GM21390 (cell line): ENCODE data around the gene STARD7.
"Not testable (repeated sequence)": the region's sequence is repeated elsewhere in the genome, so short reads cannot be mapped to it uniquely, and the experiment has no call there.

Experiments used
- ATAC-seq: cut with Tn5 transposase; IDR thresholded peaks from one replicate; pipeline ENCODE4 v1.9.1; 2021; ENCODE audit not compliant: unreplicated experiment

The STARD7 gene

DNA sequence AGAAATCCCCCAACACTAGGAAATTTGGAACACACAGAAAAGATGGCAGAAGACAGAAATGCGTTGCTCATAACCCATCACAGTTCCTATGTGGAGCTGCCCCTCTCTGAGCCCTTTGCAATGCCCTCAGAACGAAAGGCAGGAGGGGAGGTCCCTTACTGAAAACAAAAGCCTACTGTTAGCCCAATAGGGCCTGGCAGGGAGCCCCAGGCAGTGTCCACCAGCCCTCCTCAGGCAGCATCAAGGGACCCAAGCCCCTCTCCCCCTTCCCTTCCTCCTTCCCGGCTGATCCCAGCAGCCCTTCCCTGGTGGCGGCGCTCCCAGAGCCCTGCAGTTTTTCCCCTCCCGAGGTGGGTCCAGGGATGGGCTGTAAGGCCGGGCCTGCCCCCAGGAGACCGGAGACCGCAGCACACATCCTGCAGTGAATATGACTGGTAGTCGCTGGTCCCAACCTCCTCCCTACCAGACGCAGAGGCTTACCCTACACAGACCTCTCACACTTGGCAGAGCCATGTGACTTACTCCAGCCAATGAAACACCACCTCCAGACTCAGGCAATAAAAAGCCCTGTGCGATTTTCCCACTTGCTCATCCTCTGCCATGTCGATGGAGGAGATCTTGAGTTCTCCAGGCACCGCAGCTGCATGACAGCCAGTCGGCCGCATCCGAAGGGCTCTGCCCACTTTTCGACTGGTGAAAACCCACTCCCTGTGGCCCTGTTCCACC lies 44.0 kb downstream of the STARD7 start:
- peak; percentile 71 for ATAC-seq

DNA sequence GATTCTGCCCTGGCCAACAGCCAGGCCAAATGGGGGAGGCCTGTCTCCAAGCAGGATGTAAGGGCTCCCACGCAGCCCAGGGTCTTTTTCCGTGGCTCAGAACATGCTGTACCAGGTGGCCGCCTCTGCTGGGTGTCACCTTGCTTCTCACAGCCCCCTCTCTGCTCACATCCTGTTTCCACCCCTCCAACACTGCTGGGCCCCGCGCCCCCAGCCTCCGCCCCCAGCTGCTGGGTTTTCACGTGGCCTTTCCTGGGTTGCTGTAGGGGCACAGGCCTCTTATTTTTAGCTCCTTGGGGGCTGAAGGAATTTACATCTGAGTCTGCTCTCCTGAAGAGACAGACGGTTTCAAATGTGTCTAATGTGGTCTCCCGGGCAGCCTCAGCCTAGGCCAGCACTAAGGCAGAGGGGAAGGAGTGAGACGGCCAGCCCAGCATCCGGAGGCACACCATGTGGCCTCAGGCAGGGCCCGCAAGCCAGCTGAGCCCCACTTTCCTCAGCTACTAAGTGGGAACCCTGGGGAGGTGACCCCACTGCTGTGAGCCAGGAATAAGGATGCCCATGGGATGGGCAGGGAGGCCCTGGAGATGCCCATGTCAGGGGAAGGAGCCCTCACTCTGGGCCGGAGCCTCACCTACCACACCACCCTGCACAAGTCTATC lies 44.7 kb downstream of the STARD7 start:
- peak; percentile 56 for ATAC-seq

GRCh38 chr2:96163415-96163767 lies 45.2 kb downstream of the STARD7 start:
- ATAC-seq, result peak; percentile 2

- ATAC-seq, result no peak
Observed at GRCh38 chr2:96161898-96162297, 46.7 kb downstream of the STARD7 start.

DNA sequence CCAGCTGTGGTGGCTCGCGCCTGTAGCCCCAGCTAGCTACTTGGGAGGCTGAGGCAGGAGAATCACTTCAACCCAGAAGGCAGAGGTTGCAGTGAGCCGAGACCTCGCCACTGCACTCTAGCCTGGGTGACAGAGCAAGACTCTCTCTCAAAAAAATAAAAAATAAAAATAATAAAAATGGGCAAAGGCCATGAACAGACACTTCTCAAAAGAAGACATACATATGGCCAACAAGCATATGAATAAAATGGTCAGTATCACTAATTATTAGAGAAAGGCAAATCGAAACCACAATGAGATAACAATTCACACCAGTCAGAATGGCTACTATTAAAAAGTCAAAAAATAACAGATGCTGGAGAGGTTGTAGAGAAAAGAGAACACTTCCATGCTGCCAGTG lies 48.3 kb downstream of the STARD7 start:
- ATAC-seq, result not testable (repeated sequence)

DNA sequence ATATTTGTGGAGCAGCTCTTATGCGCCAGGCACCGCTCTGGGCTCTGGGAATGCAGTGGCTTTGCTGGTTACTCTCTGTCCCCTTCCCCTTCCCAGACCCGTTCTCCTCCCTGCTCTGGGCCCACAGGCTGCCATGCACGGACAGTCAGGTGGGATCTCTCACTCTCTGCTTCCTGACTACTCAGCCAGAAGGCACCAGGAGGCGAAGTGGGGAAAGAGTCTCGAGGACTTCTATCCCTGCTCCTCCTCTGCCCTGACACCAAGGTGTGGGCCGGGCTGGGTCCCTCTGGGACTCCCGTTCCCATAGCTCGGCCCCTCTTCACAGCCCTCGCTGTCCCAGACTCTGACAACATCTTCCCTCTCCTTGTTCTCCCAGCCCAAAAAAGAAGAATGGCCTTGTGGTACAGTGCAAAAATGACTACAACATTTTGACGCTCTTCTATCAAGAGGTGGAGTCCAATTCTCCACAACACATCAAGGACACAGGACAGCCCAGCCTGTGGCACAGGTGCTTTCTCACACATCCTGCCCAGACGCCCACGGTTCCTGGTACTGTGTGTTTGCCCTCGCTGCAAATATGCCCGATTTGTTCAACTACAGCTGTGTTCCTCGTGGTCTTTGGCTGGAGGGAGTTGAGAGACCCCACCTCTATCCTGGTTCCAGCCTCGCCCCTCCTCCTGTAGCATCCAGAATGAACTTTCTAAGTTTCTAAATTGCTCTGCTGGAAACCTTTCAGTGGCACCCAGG lies 49.4 kb downstream of the STARD7 start:
- no peak for ATAC-seq

GRCh38 chr2:96158554-96158940 lies 50.1 kb downstream of the STARD7 start:
- ATAC-seq, result no peak

DNA sequence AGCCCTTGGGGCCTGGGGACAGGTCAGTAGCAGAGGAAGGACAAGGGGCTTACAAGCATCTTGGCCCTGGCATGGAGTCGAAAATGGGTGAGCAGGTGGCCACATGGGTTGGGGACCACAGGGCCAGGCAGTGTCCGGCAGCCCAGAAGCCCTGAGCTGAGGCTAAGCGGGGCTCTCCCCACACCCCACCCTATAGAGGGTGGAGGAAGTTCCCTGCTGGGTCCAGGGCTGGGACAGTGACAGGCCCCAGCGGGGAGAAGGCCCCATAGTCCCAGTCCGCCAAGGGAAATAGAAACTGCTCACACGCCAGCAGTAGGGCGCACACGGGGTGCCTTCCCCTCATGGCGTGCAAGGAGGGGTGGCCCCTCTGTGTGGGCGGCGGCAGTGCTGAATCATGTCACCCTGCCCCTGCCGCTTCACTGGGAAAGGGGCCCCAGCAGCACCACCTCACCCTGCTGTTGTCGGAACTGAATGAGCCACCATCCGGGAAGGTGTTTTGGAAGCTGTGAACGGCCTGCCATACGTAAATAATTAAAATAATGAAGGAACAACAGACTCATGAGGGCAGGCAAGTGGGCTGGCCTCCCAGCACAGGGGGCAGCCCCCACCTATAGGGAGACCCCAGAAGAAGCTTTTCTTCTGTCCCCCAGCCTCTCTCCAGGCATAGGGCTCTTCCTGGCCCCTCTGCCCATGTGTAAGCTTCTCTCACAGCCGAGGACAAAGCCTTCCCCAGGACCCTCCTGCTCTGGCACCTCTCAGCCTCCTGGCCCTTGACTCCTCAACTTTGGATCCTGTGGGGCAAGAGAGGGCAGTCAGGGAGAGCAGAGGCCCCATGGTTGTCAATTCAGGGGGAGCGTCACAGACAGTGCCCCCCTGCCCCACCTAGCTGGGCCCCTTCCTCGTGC lies 50.7 kb downstream of the STARD7 start:
- ATAC-seq, result peak; percentile 59

DNA sequence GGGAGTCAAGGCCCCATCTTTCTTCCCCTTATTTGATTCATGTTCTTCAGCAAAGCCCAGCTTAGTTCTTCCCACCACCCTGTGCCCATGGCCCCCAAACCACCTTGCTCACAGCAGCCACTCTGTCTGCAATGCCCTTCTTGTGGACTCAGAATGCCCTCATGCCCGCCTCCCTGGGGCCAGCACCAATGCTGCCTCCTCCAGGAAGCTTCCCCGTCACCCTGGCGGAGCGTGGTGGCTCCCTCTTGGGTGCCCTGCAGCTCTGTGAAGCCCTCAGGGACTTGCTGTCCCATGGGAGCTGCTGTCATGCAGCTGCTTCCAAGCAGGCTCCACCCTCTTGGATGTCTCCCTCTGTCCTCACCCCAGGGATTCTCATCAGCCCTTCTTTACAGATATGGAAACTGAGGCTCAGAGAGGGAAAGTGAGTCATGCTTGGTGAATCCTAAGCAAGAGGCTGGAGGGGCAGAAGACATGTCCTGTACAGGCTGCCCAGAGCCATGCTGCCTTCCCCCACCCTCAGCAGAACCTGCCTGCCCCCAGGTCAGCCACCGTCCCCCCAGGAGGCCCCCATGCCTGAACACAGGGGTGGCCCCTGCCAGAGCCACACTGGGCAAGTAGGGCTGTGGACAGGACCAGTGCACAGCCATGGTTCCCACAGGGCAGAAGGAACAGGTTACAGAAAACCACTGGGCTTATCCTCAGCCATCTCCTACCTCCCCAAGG lies 51.5 kb downstream of the STARD7 start:
- ATAC-seq, result peak; percentile 33

DNA sequence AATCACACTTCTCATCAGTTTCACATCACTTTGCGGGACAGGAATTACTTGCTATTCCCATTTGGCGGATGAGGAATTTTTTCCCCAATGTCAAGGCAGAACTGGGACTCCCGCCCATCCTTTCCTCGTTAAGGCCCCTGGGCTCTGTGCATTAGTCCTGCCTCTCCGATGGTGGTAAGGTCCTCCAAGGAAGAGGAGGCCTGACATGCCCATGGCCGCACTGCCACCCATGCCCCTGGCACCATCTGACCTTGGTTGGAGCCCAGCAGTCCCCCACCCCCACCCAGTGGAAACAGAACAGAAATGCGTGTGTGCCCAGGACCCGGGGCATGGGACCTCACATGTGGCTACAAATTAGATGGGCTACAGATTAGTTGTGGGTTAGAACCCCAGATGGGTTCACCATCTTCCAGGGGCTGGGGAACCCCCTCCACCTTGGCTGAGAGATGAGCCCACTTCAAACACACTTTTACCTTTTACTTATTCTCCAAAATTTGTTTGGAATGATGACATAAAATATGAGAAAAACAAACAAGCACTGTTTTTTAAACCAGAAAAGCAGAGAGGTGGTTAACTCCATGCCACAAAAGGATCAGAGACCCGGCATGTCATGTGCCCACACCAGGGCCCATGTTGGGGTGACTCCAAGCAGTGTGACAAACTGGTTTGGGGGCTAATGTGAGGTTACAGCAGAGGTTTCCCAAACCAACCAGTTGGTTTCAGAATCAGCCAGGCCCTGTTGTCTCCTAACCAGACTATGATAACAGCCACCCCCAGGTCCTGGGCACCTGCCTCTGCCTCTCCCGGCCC lies 52.4 kb downstream of the STARD7 start:
- no peak for ATAC-seq

DNA sequence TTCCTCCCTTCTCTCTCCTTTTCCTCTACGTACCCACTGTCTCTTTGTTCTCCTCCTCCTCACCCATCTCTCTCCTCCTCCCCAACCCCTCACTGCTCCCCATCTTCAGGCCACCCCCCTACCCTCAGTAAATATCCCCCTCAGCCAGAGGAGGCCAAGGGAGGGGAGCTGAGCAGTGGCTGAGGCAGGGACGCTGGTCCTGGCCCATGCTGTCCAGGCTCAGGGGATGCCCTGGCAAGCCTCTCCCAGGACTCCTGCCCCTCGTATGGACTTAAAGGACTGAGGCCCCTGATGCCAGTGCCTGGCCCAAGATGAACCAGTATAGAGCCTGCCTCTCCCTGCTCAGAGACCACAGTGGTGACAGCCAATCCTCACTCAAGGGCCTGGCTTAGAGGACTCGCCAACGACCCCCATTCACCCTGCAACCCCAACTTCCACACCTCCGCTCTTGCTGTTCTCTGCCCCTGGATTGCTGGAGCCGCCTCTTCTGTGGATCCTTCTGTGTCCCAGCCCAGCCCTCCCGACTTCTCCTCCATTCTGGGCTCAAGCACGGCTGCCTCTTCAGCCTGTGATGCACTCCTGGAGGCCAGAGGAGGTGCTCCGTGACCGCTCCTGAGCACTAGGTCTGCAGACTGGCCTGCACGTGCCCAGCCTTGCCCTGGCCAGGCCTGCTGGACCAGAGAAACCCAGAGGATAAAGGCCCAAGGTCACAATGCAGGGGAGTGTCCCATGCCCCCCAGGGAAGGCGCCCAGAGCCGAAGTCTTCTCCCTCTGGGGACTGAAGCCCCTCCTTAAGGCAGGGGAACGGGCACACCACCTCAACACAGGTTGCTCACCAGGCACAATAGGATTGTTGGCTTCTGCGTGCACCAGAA lies 53.9 kb downstream of the STARD7 start:
- no peak for ATAC-seq

DNA sequence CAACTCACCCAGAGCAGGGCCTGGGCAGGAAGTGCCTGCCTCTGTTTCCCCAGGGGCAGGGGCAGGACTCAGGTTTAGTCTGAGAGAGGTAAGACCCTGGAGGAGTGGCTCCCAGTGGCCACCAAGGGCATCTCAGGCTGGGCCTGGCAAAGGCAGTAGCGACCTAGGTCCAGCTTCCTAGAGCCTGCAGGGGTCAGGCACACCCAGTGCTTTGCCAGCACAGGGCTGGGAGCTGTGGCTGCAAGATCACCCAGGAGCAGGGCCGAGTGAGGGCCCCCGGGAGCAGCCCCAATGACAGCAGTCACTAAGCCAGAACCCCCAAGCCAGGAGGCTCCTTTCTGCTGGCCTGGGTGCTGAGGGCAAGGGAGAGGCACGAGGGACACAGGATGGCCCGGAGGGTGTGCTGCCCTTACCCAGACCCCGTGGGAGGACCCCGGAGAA lies 54.6 kb downstream of the STARD7 start:
- ATAC-seq, result no peak

DNA sequence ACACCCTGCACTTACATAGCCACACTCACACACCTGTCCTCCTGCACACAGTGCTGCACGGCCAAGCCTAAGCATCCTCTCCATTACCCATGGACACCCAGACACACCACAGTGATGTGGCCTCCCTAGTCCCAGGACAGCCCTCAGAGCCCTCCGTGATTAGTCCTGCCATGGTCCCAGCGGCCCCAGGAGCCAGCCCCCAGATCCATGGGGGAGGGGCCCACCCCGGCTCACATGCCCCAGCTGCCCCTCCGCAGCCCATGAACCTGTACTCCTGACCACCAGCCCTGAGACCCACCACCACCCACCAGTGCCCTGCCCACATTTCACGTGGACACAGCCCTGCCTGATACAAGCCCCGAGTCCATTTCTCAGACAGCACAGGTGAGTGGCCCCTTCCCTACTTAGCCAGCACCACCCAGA lies 55.3 kb downstream of the STARD7 start:
- ATAC-seq, result no peak

DNA sequence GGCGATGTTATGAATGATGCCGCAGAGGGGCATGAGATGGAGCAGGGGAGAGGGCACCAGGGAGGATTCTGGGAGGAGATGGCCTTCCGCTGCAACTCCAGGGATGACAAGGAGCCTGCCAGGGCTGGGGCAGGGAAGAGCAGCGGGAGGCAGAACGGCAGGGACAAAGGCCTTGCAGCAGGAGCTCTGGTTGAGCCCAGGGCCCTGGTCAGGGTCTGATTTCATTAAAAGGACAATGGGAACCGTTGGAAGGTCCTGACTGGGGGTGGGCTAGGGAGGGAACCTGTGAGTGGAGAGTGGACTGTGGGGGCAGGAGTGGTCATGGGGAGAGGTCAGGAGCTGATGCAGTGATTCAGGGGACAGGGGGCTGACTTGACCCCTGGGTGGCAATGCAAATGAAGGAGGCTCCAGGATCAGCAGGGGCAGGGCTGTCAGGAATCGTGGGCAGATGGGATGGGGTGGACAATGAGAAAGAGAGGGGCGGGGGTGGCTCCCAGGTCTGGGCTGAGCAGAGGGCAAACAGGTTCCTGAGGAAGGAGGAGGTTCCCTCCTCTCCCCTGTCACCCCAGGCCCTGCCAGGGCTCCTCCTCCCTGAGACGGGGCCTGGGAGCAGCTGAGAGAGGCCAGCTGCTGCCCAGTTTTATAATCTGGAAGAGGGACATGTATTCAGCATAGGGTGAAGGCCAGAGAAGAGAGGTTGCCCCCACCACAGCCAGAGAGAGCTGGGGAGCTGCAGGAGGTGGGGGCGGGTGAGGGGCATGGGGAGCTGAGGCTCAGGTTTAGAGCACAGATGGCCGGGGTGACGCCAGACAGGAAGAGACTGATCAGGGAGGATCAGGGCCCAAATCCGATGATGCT lies 56.1 kb downstream of the STARD7 start:
- no peak for ATAC-seq

DNA sequence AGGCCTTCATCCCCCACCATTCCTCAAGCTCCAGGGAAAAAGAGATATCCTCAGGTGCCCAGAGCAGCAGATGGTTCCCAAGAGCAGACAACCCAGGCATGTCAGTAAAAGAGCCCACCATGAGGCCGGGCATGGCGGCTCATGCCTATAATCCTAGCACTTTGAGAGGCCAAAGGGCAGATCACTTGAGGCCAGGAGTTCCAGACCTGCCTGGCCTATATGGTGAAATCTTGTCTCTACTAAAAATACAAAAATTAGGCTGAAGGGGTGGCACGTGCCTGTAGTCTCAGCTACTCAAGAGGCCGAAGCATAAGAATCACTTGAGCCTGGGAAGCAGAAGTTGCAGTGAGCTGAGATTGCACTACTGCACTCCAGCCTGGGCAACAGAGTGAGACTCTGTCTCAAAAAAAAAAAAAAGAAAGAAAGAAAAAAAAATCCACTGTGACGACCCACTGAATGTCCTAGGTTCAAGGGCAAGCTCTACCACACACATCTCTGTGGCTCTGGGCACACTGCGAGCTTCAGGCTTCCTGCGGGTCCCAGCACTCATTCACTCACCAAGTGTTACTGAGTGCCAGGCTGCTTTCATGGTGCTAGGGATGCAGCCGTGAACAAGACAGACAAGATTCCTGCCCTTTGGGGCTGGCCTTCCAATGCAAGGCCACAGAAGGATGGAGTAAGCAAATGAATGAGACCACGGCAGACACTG lies 56.9 kb downstream of the STARD7 start:
- no peak for ATAC-seq

GRCh38 chr2:96150791-96151594 lies 57.6 kb downstream of the STARD7 start:
- ATAC-seq, result no peak
